ENCODE measurements around the gene USF1.
"Not testable (repeated sequence)": the region's sequence is repeated elsewhere in the genome, so short reads cannot be mapped to it uniquely, and the experiment has no call there.

Gene USF1

GRCh38 chr1:161018631-161018930 lies 27.2 kb downstream of the USF1 start:
- no peak for DNase-seq

GRCh38 chr1:161017756-161018630 lies 27.8 kb downstream of the USF1 start:
- DNase-seq = no peak

GRCh38 chr1:161017181-161017580 lies 28.6 kb downstream of the USF1 start:
- DNase-seq = not testable (repeated sequence)

- DNase-seq = not testable (repeated sequence)
Measured at GRCh38 chr1:161016683-161017082, 29.1 kb downstream of the USF1 start.

GRCh38 chr1:161013488-161014230 lies 32.1 kb downstream of the USF1 start:
- peak; percentile 42 for DNase-seq

GRCh38 chr1:161013131-161013487 lies 32.7 kb downstream of the USF1 start:
- DNase-seq = no peak

- DNase-seq = no peak
Measured at GRCh38 chr1:161012420-161012819, 33.4 kb downstream of the USF1 start.

- no peak for DNase-seq
Measured at GRCh38 chr1:161009602-161010211, 36.1 kb downstream of the USF1 start.

- no peak for DNase-seq
Measured at GRCh38 chr1:161008869-161009510, 36.8 kb downstream of the USF1 start.

- no peak for DNase-seq
Measured at GRCh38 chr1:161007369-161007768, 38.4 kb downstream of the USF1 start.

- no peak for DNase-seq
Measured at GRCh38 chr1:161006563-161006962, 39.2 kb downstream of the USF1 start.

- DNase-seq = no peak
Measured at GRCh38 chr1:161001525-161001924, 44.3 kb downstream of the USF1 start.

GRCh38 chr1:161000736-161001480 lies 44.9 kb downstream of the USF1 start:
- no peak for DNase-seq

- no peak for DNase-seq
Measured at GRCh38 chr1:160999376-160999775, 46.4 kb downstream of the USF1 start.

GRCh38 chr1:160997323-160998038 lies 48.3 kb downstream of the USF1 start:
- DNase-seq = peak; percentile 43

- no peak for DNase-seq
Measured at GRCh38 chr1:160996178-160996577, 49.6 kb downstream of the USF1 start.

GRCh38 chr1:160993544-160994193 lies 52.1 kb downstream of the USF1 start:
- no peak for DNase-seq

- DNase-seq = not testable (repeated sequence)
Measured at GRCh38 chr1:160992036-160992435, 53.7 kb downstream of the USF1 start.

Measured in stimulated activated CD4-positive, alpha-beta T cell treated with anti-CD3 and anti-CD28 coated beads, Interleukin-12 subunit alpha, Interleukin-12 subunit beta, amount 100 ng/mL, for 4 hours (primary cell).